Spinal cord (tissue), 10 donors: ENCODE measurements around the gene CIB4. TPM values are rescaled to one million over a fixed set of nuclear protein-coding genes. Genes with fewer than 3 reads are reported as not detected.

ENCODE experiments used
- DNase-seq, 6 donors: peaks; one replicate each; pipeline versions ENCODE4 v3.0.0 to v3.0.0-alpha.2; 2013 to 2015; ENCODE audit warnings: low spot score in 6 of 6, low read depth in 4 of 6
- H3K27ac ChIP-seq: one replicate; pipeline ENCODE4 v1.5.1; 2013; ENCODE audit warnings: low read depth, low read length, control low read depth
- H3K27me3 ChIP-seq: one replicate; pipeline ENCODE4 v1.6.1; 2013; ENCODE audit warnings: low read length; ENCODE audit not compliant: control insufficient read depth, insufficient read depth
- H3K36me3 ChIP-seq: one replicate; pipeline ENCODE4 v1.6.1; 2013; ENCODE audit warnings: low read length; ENCODE audit not compliant: control insufficient read depth, insufficient read depth
- H3K4me1 ChIP-seq: one replicate; pipeline ENCODE4 v1.6.1; 2013; ENCODE audit warnings: low read length; ENCODE audit not compliant: control insufficient read depth, insufficient read depth
- H3K4me3 ChIP-seq: one replicate; pipeline ENCODE4 v1.5.1; 2013; ENCODE audit warnings: low read depth, low read length, control low read depth
- H3K9me3 ChIP-seq: one replicate; pipeline ENCODE4 v1.6.1; 2013; ENCODE audit warnings: low read length; ENCODE audit not compliant: control insufficient read depth, insufficient read depth
- WGBS: methylation state at CpG from one replicate; pipeline ENCODE4 v1.1.5; 2013; ENCODE audit warnings: missing lambda C conversion rate; ENCODE audit not compliant: insufficient coverage; 5-methylcytosine and 5-hydroxymethylcytosine counted together
- polyA plus RNA-seq, 2 donors: library from polyadenylated mRNA; unstranded; fragments of 120-200 nt; gene quantifications; one replicate each; pipeline ENCODE4 v1.2.1, GENCODE V29; 2013; ENCODE audit not compliant: insufficient read length in 2 of 2
- total RNA-seq, 2 donors: library from RNA; depleted of rRNA in 1 of 2; stranded (reverse); fragments of 120-200 nt in 1 of 2; fragments of >200 nt in 1 of 2; gene quantifications; one replicate each; pipeline versions ENCODE4 v1.2.3 to v1.2.4, GENCODE V29; 2013 to 2014
- donor health status: healthy.

Gene CIB4
- total and polyA plus RNA-seq, 4 donors, result 0.27 to 0.83 (median 0.50) TPM; not detected in 1

DNA sequence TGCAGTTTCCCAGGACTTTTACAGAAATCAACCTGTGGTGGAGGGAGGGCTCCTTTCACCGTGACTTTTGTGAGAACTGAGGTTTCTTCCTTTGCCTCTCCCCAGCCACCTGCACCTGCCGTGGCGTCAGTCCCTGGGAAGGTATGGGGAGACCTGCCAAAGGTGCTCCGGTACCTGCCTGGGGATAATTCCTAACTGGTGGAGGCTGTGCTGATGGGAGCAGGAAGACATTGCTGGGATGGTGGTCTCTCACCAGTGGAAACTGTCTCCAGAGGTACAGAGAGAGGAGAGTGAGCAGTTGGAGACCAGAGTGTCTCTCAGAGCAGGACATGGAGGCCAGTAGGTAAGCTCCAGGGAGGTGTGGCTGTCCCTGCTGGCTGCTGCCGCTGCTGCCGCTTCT, 52.6 kb downstream of the CIB4 start:
- DNase-seq, result no peak
- no peak overlapping the region for H3K4me3 ChIP-seq
- H3K9me3 ChIP-seq, result no peaks in the 10 kb centered on the region
- no peak overlapping the region for H3K27ac ChIP-seq
- H3K27me3 ChIP-seq, result peaks cover 9% of the 10 kb centered on the region
- H3K4me1 ChIP-seq, result peaks cover 13% of the 10 kb centered on the region
- no peaks in the 10 kb centered on the region for H3K36me3 ChIP-seq
- WGBS, result 94% methylated on average over 2 of the region's 6 CpGs

- Histone ChIP-seq H3K4me3 (no peak overlapping the region), H3K4me1 (peaks cover 13% of the 10 kb centered on the region), H3K27ac (no peak overlapping the region), H3K9me3 (no peaks in the 10 kb centered on the region), H3K27me3 (peaks cover 9% of the 10 kb centered on the region), H3K36me3 (no peaks in the 10 kb centered on the region)
- DNase-seq, result peak in 1 of 6 donors; percentile 49
- WGBS, result 29% methylated on average over 5 of the region's 5 CpGs
These were observed 53.2 kb downstream of the CIB4 start for GRCh38 chr2:26587994-26588393.

GRCh38 chr2:26585966-26586365, 55.2 kb downstream of the CIB4 start:
- Histone ChIP-seq H3K4me1 (peaks cover 9% of the 10 kb centered on the region), H3K27me3 (peaks cover 9% of the 10 kb centered on the region), H3K9me3 (no peaks in the 10 kb centered on the region), H3K27ac (no peak overlapping the region), H3K36me3 (peaks cover 3% of the 10 kb centered on the region), H3K4me3 (no peak overlapping the region)
- DNase-seq, result no peak
- 72% methylated on average over 10 of the region's 10 CpGs for WGBS

GRCh38 chr2:26585100-26585499, 56.1 kb downstream of the CIB4 start:
- Histone ChIP-seq H3K27ac (no peak overlapping the region), H3K4me3 (no peak overlapping the region), H3K9me3 (no peaks in the 10 kb centered on the region), H3K4me1 (peaks cover 8% of the 10 kb centered on the region), H3K27me3 (peaks cover 9% of the 10 kb centered on the region), H3K36me3 (peaks cover 3% of the 10 kb centered on the region)
- no peak for DNase-seq
- 80% methylated on average over 8 of the region's 8 CpGs for WGBS

DNA sequence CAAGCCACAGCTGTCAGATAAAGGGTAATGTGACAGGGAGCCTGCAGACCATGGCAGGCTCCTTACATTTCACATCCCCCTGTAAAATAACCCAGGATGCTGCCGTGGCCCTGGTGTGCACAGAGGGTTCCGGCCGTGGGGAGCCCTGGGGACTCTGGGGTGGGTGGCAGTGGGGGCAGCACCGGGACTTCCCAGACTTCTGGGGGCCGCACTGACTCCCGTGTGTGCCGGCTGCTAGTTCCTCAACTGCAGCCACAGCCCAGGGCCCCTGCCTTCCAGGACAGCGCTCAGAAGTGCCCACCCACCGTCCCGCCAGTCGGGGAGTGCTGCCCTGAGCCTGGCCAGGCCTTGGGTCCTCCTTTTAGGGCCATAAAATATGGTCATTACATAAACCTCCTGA, 56.5 kb downstream of the CIB4 start:
- DNase-seq, result no peak
- Histone ChIP-seq H3K27ac (no peak overlapping the region), H3K36me3 (peaks cover 3% of the 10 kb centered on the region), H3K27me3 (peaks cover 9% of the 10 kb centered on the region), H3K4me1 (peaks cover 8% of the 10 kb centered on the region), H3K4me3 (no peak overlapping the region), H3K9me3 (no peaks in the 10 kb centered on the region)
- WGBS, result 85% methylated on average over 10 of the region's 11 CpGs

DNA sequence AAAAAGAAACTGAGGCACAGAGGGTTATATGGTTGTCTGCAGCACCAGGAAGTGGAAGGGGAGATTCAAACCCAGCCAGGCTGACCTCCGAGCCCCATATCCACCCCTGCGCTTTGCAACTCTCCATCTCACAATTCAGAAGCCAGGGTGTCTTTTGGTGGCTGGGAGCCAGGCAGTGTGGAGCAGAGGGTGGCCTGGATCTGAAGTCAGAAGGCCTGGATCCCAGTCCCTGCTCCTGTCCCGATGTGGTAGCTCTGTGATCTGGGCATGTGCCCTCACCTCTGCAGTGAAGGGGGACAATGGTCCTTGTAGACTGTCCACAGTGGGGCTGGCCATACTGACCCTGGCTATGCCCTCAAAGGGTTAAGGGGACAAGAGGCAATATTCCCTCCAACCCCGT, 57.0 kb downstream of the CIB4 start:
- no peak for DNase-seq
- 79% methylated on average over 4 of the region's 4 CpGs for WGBS
- Histone ChIP-seq H3K36me3 (peaks cover 3% of the 10 kb centered on the region), H3K9me3 (no peaks in the 10 kb centered on the region), H3K4me3 (no peak overlapping the region), H3K4me1 (peaks cover 8% of the 10 kb centered on the region), H3K27ac (no peak overlapping the region), H3K27me3 (peaks cover 10% of the 10 kb centered on the region)

DNA sequence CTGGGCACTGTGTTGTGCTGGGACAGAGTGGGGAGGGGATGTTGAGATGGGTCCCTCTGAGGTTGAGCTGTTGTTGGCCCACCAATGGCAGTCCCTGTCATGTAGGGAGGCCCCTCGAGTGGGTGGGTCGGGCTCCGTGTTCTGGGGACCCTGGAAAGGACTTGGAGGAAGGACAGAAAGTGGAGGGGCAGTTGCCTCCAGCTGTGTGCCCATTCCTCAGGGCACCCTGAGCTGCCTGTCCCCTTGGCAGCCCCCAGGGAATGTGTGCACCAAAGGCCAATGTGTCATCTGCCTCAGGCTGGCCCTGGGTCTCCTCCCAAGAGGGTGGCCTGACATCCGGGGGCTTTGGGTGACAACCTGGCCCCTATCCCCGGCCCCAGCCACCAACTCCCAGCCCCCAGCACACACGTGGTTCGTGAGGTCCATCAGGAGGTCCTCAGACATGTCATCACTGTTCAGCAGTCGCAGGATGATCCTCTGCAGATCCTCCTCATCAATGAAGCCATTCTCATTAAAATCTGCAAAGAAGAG, 57.7 kb downstream of the CIB4 start:
- H3K36me3 ChIP-seq, result peaks cover 3% of the 10 kb centered on the region
- peaks cover 11% of the 10 kb centered on the region for H3K27me3 ChIP-seq
- peaks cover 7% of the 10 kb centered on the region for H3K4me1 ChIP-seq
- H3K27ac ChIP-seq, result no peak overlapping the region
- no peak overlapping the region for H3K4me3 ChIP-seq
- 70% methylated on average over 8 of the region's 8 CpGs for WGBS
- no peak for DNase-seq
- no peaks in the 10 kb centered on the region for H3K9me3 ChIP-seq

- peaks cover 9% of the 10 kb centered on the region for H3K27me3 ChIP-seq
- no peak overlapping the region for H3K4me3 ChIP-seq
- 89% methylated on average over 5 of the region's 5 CpGs for WGBS
- H3K9me3 ChIP-seq, result no peaks in the 10 kb centered on the region
- H3K36me3 ChIP-seq, result peaks cover 3% of the 10 kb centered on the region
- DNase-seq, result no peak
- peaks cover 1% of the 10 kb centered on the region for H3K4me1 ChIP-seq
- H3K27ac ChIP-seq, result no peak overlapping the region
These were observed 58.3 kb downstream of the CIB4 start for GRCh38 chr2:26582890-26583289.

GRCh38 chr2:26581991-26582842, 58.9 kb downstream of the CIB4 start:
- no peak for DNase-seq
- Histone ChIP-seq H3K27ac (no peak overlapping the region), H3K4me1 (peaks cover 3% of the 10 kb centered on the region), H3K36me3 (peaks cover 3% of the 10 kb centered on the region), H3K27me3 (peaks cover 9% of the 10 kb centered on the region), H3K4me3 (no peak overlapping the region), H3K9me3 (no peaks in the 10 kb centered on the region)
- WGBS, result 92% methylated on average over 15 of the region's 18 CpGs
